MM.1S (cell line): ENCODE data around the gene CDH4.

ENCODE experiments used
- DNase-seq: peaks from one replicate; pipeline ENCODE4 v3.0.0-alpha.2; 2015
- H2AFZ ChIP-seq: fragments of 300-600 bp; sonication (generic); 2 replicates; pipeline ENCODE4 v1.6.0; 2016; ENCODE audit warnings: antibody characterized with exemption, low read length
- H3F3A ChIP-seq: fragments of 300-600 bp; sonication (generic); 2 replicates; pipeline ENCODE4 v1.6.1; 2016; ENCODE audit warnings: mild to moderate bottlenecking, antibody characterized with exemption, low read length, moderate library complexity, mixed read lengths; ENCODE audit not compliant: insufficient read depth
- H3K27ac ChIP-seq: fragments of 300-600 bp; sonication (generic); 2 replicates; pipeline ENCODE4 v1.5.1; 2016; ENCODE audit warnings: mild to moderate bottlenecking, low read length
- H3K27me3 ChIP-seq: fragments of 300-600 bp; sonication (generic); replicated peaks from 2 replicates; pipeline ENCODE4 v1.6.0; 2016; ENCODE audit warnings: low read length; ENCODE audit not compliant: insufficient read depth
- H3K36me3 ChIP-seq: fragments of 300-600 bp; sonication (generic); replicated peaks from 2 replicates; pipeline ENCODE4 v1.6.1; 2016; ENCODE audit warnings: mild to moderate bottlenecking, low read length, mixed read lengths; ENCODE audit not compliant: insufficient read depth
- H3K4me1 ChIP-seq: fragments of 300-600 bp; sonication (generic); 2 replicates; pipeline ENCODE4 v1.6.1; 2016; ENCODE audit warnings: low read length, mixed read lengths
- H3K4me2 ChIP-seq: fragments of 300-600 bp; sonication (generic); 2 replicates; pipeline ENCODE4 v1.6.0; 2016; ENCODE audit warnings: low read depth, low read length
- H3K4me3 ChIP-seq: fragments of 300-600 bp; sonication (generic); 2 replicates; pipeline ENCODE4 v1.5.1; 2016; ENCODE audit warnings: low read length, mixed read lengths
- H3K79me2 ChIP-seq: fragments of 300-600 bp; sonication (generic); 2 replicates; pipeline ENCODE4 v1.6.1; 2016; ENCODE audit warnings: mixed run types, low read length, mixed read lengths
- H3K9ac ChIP-seq: fragments of 300-600 bp; sonication (generic); 2 replicates; pipeline ENCODE4 v1.6.1; 2016; ENCODE audit warnings: low read length, mixed read lengths
- H3K9me2 ChIP-seq: fragments of 300-600 bp; sonication (generic); replicated peaks from 2 replicates; pipeline ENCODE4 v1.6.1; 2016; ENCODE audit warnings: mild to moderate bottlenecking, low read length, mixed read lengths; ENCODE audit not compliant: insufficient read depth
- H3K9me3 ChIP-seq: fragments of 300-600 bp; sonication (generic); replicated peaks from 2 replicates; pipeline ENCODE4 v1.6.1; 2016; ENCODE audit warnings: mild to moderate bottlenecking, low read length, mixed read lengths; ENCODE audit not compliant: insufficient read depth
- H4K20me1 ChIP-seq: fragments of 300-600 bp; sonication (generic); 2 replicates; pipeline ENCODE4 v1.6.1; 2016; ENCODE audit warnings: mild to moderate bottlenecking, low read length, moderate library complexity, mixed read lengths; ENCODE audit not compliant: insufficient read depth
- CTCF ChIP-seq: fragments of 300-600 bp; sonication (generic); IDR thresholded peaks from 2 replicates; pipeline ENCODE4 v1.5.1; 2016; ENCODE audit warnings: antibody characterized with exemption, low read length, mixed read lengths
- EZH2 ChIP-seq: fragments of 300-600 bp; sonication (generic); optimal IDR thresholded peaks from 2 replicates; pipeline ENCODE3; 2017; ENCODE audit warnings: low read depth, mild to moderate bottlenecking, antibody characterized with exemption, low read length, mixed read lengths
- EZH2phosphoT487 ChIP-seq: fragments of 300-600 bp; sonication (generic); IDR thresholded peaks from 2 replicates; pipeline ENCODE4 v1.6.1; 2018; ENCODE audit warnings: antibody characterized with exemption, low read length

CDH4 gene

GRCh38 chr20:61790116-61790827 is 538.2 kb downstream of the CDH4 start:
- Histone ChIP-seq H4K20me1 (no peaks in the 10 kb centered on the region), H3K36me3 (no peaks in the 10 kb centered on the region), H3K27ac (no peak overlapping the region), H3K79me2 (no peaks in the 10 kb centered on the region), H3K9me2 (no peaks in the 10 kb centered on the region), H3K9me3 (no peaks in the 10 kb centered on the region), H3K4me3 (no peak overlapping the region), H3K4me1 (no peaks in the 10 kb centered on the region), H3K27me3 (peaks cover 62% of the 10 kb centered on the region), H3K9ac (no peak overlapping the region), H3F3A (no peaks in the 10 kb centered on the region), H3K4me2 (no peak overlapping the region), H2AFZ (no peak overlapping the region)
- DNase-seq, result no peak
- TF ChIP-seq EZH2, result no peak
- TF ChIP-seq EZH2phosphoT487, result no peak
- no peak for TF ChIP-seq CTCF

DNA sequence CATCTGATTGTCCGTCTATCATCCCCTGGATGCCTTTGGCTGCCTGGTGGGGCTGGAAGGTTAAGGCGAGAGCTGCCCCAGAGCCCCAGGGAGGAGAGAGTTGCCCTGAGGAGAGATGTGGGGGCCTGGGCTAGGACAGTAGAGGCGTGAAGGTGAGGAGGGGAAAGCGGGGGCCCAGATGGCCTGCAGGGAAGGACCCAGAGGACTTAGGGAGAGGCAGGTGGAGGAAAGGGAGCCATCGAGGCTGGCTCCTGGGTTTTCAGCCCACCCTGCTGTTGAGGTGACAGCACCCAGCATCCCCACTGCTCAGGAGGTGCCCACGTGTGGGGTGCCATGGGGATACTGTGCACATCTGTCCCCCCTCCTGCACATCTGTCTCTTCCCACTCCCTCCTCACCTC is 539.9 kb downstream of the CDH4 start:
- Histone ChIP-seq H4K20me1 (no peaks in the 10 kb centered on the region), H3K27me3 (peaks cover 61% of the 10 kb centered on the region), H3K27ac (no peak overlapping the region), H3K9me2 (no peaks in the 10 kb centered on the region), H3K4me1 (no peaks in the 10 kb centered on the region), H3K79me2 (no peaks in the 10 kb centered on the region), H3K4me3 (no peak overlapping the region), H3F3A (no peaks in the 10 kb centered on the region), H3K36me3 (no peaks in the 10 kb centered on the region), H3K9ac (no peak overlapping the region), H2AFZ (no peak overlapping the region), H3K9me3 (no peaks in the 10 kb centered on the region), H3K4me2 (no peak overlapping the region)
- no peak for TF ChIP-seq EZH2phosphoT487
- no peak for TF ChIP-seq CTCF
- TF ChIP-seq EZH2, result no peak
- no peak for DNase-seq

GRCh38 chr20:61795669-61796630 is 543.9 kb downstream of the CDH4 start:
- no peak for DNase-seq
- Histone ChIP-seq H3K4me2 (no peak overlapping the region), H3K9ac (no peak overlapping the region), H4K20me1 (no peaks in the 10 kb centered on the region), H3K79me2 (no peaks in the 10 kb centered on the region), H2AFZ (no peak overlapping the region), H3K9me3 (no peaks in the 10 kb centered on the region), H3K36me3 (no peaks in the 10 kb centered on the region), H3K27me3 (peaks cover 73% of the 10 kb centered on the region), H3K27ac (no peak overlapping the region), H3K4me3 (no peak overlapping the region), H3F3A (no peaks in the 10 kb centered on the region), H3K9me2 (no peaks in the 10 kb centered on the region), H3K4me1 (no peaks in the 10 kb centered on the region)
- no peak for TF ChIP-seq EZH2phosphoT487
- no peak for TF ChIP-seq CTCF
- no peak for TF ChIP-seq EZH2
